Stimulated activated CD8-positive, alpha-beta memory T cell treated with anti-CD3 and anti-CD28 coated beads, Interleukin-15, amount 100 ng/mL, for 1 hour (primary cell): Measurements from ENCODE around the gene ARL10.

Source experiments
- DNase-seq: peaks from one replicate; pipeline ENCODE4 v3.0.0-alpha.2; 2020; ENCODE audit warnings: low read depth

ARL10 gene

GRCh38 chr5:176362233-176362490 lies 3.1 kb upstream of the ARL10 start:
- no peak for DNase-seq

GRCh38 chr5:176364765-176365350 lies 429 bp upstream of the ARL10 start:
- no peak for DNase-seq

GRCh38 chr5:176366232-176366894 lies 1.1 kb downstream of the ARL10 start:
- DNase-seq = no peak

GRCh38 chr5:176368726-176369125 lies 3.4 kb downstream of the ARL10 start:
- no peak for DNase-seq

GRCh38 chr5:176369934-176370711 lies 4.8 kb downstream of the ARL10 start:
- DNase-seq = no peak

- DNase-seq = no peak
Observed at GRCh38 chr5:176371621-176372539, 6.6 kb downstream of the ARL10 start.

GRCh38 chr5:176373100-176373818 lies 8.0 kb downstream of the ARL10 start:
- no peak for DNase-seq

- no peak for DNase-seq
Observed at GRCh38 chr5:176379881-176380280, 14.6 kb downstream of the ARL10 start.

GRCh38 chr5:176381423-176381822 lies 16.1 kb downstream of the ARL10 start:
- DNase-seq = no peak

GRCh38 chr5:176381979-176382378 lies 16.7 kb downstream of the ARL10 start:
- DNase-seq = no peak

- no peak for DNase-seq
Observed at GRCh38 chr5:176382721-176383120, 17.4 kb downstream of the ARL10 start.

GRCh38 chr5:176383248-176383905 lies 18.1 kb downstream of the ARL10 start:
- no peak for DNase-seq

GRCh38 chr5:176383961-176384360 lies 18.7 kb downstream of the ARL10 start:
- no peak for DNase-seq

- DNase-seq = no peak
Observed at GRCh38 chr5:176384366-176384930, 19.2 kb downstream of the ARL10 start.

GRCh38 chr5:176384991-176385390 lies 19.7 kb downstream of the ARL10 start:
- no peak for DNase-seq

- DNase-seq = no peak
Observed at GRCh38 chr5:176386491-176386890, 21.2 kb downstream of the ARL10 start.

- no peak for DNase-seq
Observed at GRCh38 chr5:176387384-176387925, 22.2 kb downstream of the ARL10 start.

- DNase-seq = no peak
Observed at GRCh38 chr5:176388003-176388443, 22.7 kb downstream of the ARL10 start.

- peak; percentile 99 for DNase-seq
Observed at GRCh38 chr5:176388444-176389134, 23.3 kb downstream of the ARL10 start, which contains the start of the genes HIGD2A and NOP16. HIGD2A (plus strand) TSS chr5:176388751; CDS start chr5:176388820, 69 bp downstream. NOP16 (minus strand) TSS chr5:176388598; CDS start chr5:176388539, 59 bp downstream.
